HPDE6-E6E7 (cell line): ENCODE measurements around the gene LTBP4.
"Not testable (repeated sequence)": the region's sequence is repeated elsewhere in the genome, so short reads cannot be mapped to it uniquely, and the experiment has no call there.

Experiments
- DNase-seq: peaks from one replicate; pipeline ENCODE4 v3.0.0; 2011; ENCODE audit warnings: missing footprints; ENCODE audit errors: extremely low spot score

The LTBP4 gene

GRCh38 chr19:40601134-40601974, at the start of gene LTBP4:
Gene LTBP4 (plus strand): TSS chr19:40601369. CDS start chr19:40601388, 19 bp downstream.
- no peak for DNase-seq

GRCh38 chr19:40552848-40553247, 48.3 kb upstream of the LTBP4 start:
- no peak for DNase-seq

- no peak for DNase-seq
Measured at GRCh38 chr19:40553885-40554857, 47.0 kb upstream of the LTBP4 start.

GRCh38 chr19:40555978-40556689, 45.0 kb upstream of the LTBP4 start:
- no peak for DNase-seq

GRCh38 chr19:40556953-40557530, 44.1 kb upstream of the LTBP4 start:
- no peak for DNase-seq

GRCh38 chr19:40559394-40559793, 41.8 kb upstream of the LTBP4 start:
- DNase-seq, result no peak

GRCh38 chr19:40560092-40560507, 41.1 kb upstream of the LTBP4 start:
- DNase-seq, result no peak

- DNase-seq, result no peak
Measured at GRCh38 chr19:40561947-40562346, 39.2 kb upstream of the LTBP4 start.

- DNase-seq, result not testable (repeated sequence)
Measured at GRCh38 chr19:40564535-40564934, 36.6 kb upstream of the LTBP4 start.

GRCh38 chr19:40565355-40565754, 35.8 kb upstream of the LTBP4 start:
- DNase-seq, result no peak

- DNase-seq, result no peak
Measured at GRCh38 chr19:40565910-40566495, 35.2 kb upstream of the LTBP4 start.

GRCh38 chr19:40567040-40567749, 34.0 kb upstream of the LTBP4 start:
- no peak for DNase-seq

GRCh38 chr19:40567750-40568494, 33.2 kb upstream of the LTBP4 start:
- DNase-seq, result no peak

GRCh38 chr19:40570313-40571004, 30.7 kb upstream of the LTBP4 start:
- DNase-seq, result peak; percentile 99

- DNase-seq, result no peak
Measured at GRCh38 chr19:40571005-40571318, 30.2 kb upstream of the LTBP4 start.

- DNase-seq, result no peak
Measured at GRCh38 chr19:40571831-40572495, 29.2 kb upstream of the LTBP4 start.

GRCh38 chr19:40575326-40575725, 25.8 kb upstream of the LTBP4 start:
- no peak for DNase-seq

- DNase-seq, result no peak
Measured at GRCh38 chr19:40576151-40576584, 25.0 kb upstream of the LTBP4 start.
